ENCODE measurements around the gene DPYD. TPM values are rescaled to one million over a fixed set of nuclear protein-coding genes. Genes with fewer than 3 reads are reported as not detected.

DPYD gene
- total RNA-seq, 1 donor from 2014 or later, result 9.2 TPM

GRCh38 chr1:97451944-97452343, 468.9 kb downstream of the DPYD start:
- Histone ChIP-seq H3K4me1 (no peaks in the 10 kb centered on the region), H3K4me3 (no peak overlapping the region), H3K27ac (replicated peaks) (no peak overlapping the region), H3K27me3 (ENCODE audit: low read depth) (no peaks in the 10 kb centered on the region), H3K9me3 (replicated peaks) (no peaks in the 10 kb centered on the region), H3K36me3 (peaks cover 11% of the 10 kb centered on the region)
- no peak for TF ChIP-seq CTCF (IDR thresholded peaks at IDR 0.05; ENCODE audit: borderline replicate concordance)
- DNase-seq, result no peak
- intact Hi-C loops (cut with micrococcal nuclease), result no loop called here

GRCh38 chr1:97451046-97451826, 469.6 kb downstream of the DPYD start:
- Histone ChIP-seq H3K4me1 (no peaks in the 10 kb centered on the region), H3K36me3 (peaks cover 11% of the 10 kb centered on the region), H3K27ac (replicated peaks) (no peak overlapping the region), H3K4me3 (no peak overlapping the region), H3K9me3 (replicated peaks) (no peaks in the 10 kb centered on the region), H3K27me3 (ENCODE audit: low read depth) (no peaks in the 10 kb centered on the region)
- intact Hi-C loops (cut with micrococcal nuclease), result no loop called here
- no peak for DNase-seq
- no peak for TF ChIP-seq CTCF (IDR thresholded peaks at IDR 0.05; ENCODE audit: borderline replicate concordance)

GRCh38 chr1:97441966-97442365, 478.9 kb downstream of the DPYD start:
- no peak for DNase-seq
- TF ChIP-seq CTCF (IDR thresholded peaks at IDR 0.05; ENCODE audit: borderline replicate concordance), result no peak
- no peaks in the 10 kb centered on the region for H3K36me3 ChIP-seq
- no peaks in the 10 kb centered on the region for H3K27me3 ChIP-seq (ENCODE audit: low read depth)
- H3K27ac ChIP-seq (replicated peaks), result no peak overlapping the region
- intact Hi-C loops (cut with micrococcal nuclease), result no loop called here
- H3K4me1 ChIP-seq, result peaks cover 6% of the 10 kb centered on the region
- H3K9me3 ChIP-seq (replicated peaks), result no peaks in the 10 kb centered on the region
- H3K4me3 ChIP-seq, result no peak overlapping the region

- TF ChIP-seq CTCF (IDR thresholded peaks at IDR 0.05; ENCODE audit: borderline replicate concordance), result no peak
- H3K36me3 ChIP-seq, result no peaks in the 10 kb centered on the region
- H3K4me1 ChIP-seq, result peaks cover 6% of the 10 kb centered on the region
- H3K4me3 ChIP-seq, result no peak overlapping the region
- no peaks in the 10 kb centered on the region for H3K27me3 ChIP-seq (ENCODE audit: low read depth)
- DNase-seq, result no peak
- H3K27ac ChIP-seq (replicated peaks), result no peak overlapping the region
- intact Hi-C loops (cut with micrococcal nuclease), result no loop called here
- H3K9me3 ChIP-seq (replicated peaks), result no peaks in the 10 kb centered on the region
These were observed 487.0 kb downstream of the DPYD start for GRCh38 chr1:97433824-97434177.

- Histone ChIP-seq H3K27me3 (ENCODE audit: low read depth) (no peaks in the 10 kb centered on the region), H3K4me3 (no peak overlapping the region), H3K4me1 (peaks cover 6% of the 10 kb centered on the region), H3K36me3 (no peaks in the 10 kb centered on the region), H3K27ac (replicated peaks) (no peak overlapping the region), H3K9me3 (replicated peaks) (no peaks in the 10 kb centered on the region)
- no peak for DNase-seq
- intact Hi-C loops (cut with micrococcal nuclease), result no loop called here
- TF ChIP-seq CTCF (IDR thresholded peaks at IDR 0.05; ENCODE audit: borderline replicate concordance), result no peak
These were observed 487.6 kb downstream of the DPYD start for GRCh38 chr1:97433094-97433823.
